Measurements from ENCODE around the gene FITM1. TPM values are rescaled to one million over a fixed set of nuclear protein-coding genes. Genes with fewer than 3 reads are reported as not detected.

FITM1 gene
- total RNA-seq, 1 experiment from 2014 or later = 0.46 TPM

DNA sequence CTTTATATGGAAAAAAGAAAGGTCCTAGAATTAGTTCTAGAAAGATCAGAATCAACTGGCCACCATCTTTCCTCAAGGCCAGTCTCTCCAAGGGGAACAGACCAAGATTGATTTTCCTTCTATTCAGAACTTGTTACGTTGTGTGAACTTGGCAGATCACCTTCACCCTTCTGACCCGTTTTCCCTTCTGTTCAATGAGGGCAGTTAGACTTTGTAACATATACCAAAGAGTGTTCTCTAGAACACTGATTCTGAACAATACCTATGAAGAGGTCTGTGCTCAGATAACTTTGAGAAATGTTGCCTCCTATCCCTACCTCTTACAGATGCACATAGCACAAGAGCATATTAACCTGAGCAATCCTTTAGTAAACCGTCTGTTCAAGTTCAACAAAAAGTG is 47.0 kb upstream of the FITM1 start:
- DNase-seq (ENCODE audit: low read depth, low spot score) (no peak), ATAC-seq (no peak)
- TF ChIP-seq POLR2AphosphoS5 (IDR thresholded peaks at IDR 0.05; ENCODE audit: low read depth, low read length) = no peak
- TF ChIP-seq, protein P1, sequence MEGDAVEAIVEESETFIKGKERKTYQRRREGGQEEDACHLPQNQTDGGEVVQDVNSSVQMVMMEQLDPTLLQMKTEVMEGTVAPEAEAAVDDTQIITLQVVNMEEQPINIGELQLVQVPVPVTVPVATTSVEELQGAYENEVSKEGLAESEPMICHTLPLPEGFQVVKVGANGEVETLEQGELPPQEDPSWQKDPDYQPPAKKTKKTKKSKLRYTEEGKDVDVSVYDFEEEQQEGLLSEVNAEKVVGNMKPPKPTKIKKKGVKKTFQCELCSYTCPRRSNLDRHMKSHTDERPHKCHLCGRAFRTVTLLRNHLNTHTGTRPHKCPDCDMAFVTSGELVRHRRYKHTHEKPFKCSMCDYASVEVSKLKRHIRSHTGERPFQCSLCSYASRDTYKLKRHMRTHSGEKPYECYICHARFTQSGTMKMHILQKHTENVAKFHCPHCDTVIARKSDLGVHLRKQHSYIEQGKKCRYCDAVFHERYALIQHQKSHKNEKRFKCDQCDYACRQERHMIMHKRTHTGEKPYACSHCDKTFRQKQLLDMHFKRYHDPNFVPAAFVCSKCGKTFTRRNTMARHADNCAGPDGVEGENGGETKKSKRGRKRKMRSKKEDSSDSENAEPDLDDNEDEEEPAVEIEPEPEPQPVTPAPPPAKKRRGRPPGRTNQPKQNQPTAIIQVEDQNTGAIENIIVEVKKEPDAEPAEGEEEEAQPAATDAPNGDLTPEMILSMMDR (IDR thresholded peaks at IDR 0.05) = no peak
- BruUV-seq (replicated peaks) = no TSS peak
- Histone ChIP-seq H3K4me1 (ENCODE audit: control insufficient read depth, insufficient read depth, low read length) (peaks cover 9% of the 10 kb centered on the region; the same call in 1 of the 2 replicates), H3K36me3 (ENCODE audit: control insufficient read depth, insufficient read depth, low read length) (no peaks in the 10 kb centered on the region; the same call in 1 of the 2 replicates), H3K9me3 (ENCODE audit: control insufficient read depth, insufficient read depth, low read depth, low read length) (no peaks in the 10 kb centered on the region), H3K27ac (ENCODE audit: low read length) (no peak overlapping the region), H3K4me3 (ENCODE audit: low read depth in 2 of 2, low read length in 2 of 2) (no peak overlapping the region), H3K27me3 (ENCODE audit: control insufficient read depth, insufficient read depth, low read length) (no peaks in the 10 kb centered on the region)
- in situ Hi-C loops (cut with HindIII; ENCODE audit: low pct_unique_long_range_greater_than_20kb, low sequenced_read_pairs) = no loop called here
- CTCF ChIA-PET = no interaction called here
- POLR2A ChIA-PET = no interaction called here
- intact Hi-C loops (cut with micrococcal nuclease; ENCODE audit: unreplicated experiment) = no loop called here

DNA sequence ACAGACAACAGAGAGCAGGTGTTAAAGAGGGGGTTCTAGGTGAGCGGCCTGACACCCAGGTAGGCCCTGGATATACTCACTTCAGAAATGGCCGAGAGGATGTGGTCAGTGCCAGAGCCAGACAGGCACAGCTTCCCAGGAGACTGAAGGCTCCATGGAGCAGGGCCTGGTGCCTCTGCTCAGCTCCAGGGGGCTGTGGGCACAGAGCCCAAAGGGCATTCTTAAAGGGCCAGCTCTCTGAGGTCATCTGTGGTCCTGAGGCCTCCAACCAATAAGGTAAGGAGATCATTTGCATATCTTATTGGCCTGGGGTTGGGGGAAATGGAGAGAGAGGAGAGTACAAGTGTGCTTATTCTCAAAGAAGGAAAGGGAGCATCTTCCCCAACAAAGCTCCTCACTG is 46.0 kb upstream of the FITM1 start:
- Histone ChIP-seq H3K27ac (ENCODE audit: low read length) (no peak overlapping the region), H3K4me3 (ENCODE audit: low read depth in 2 of 2, low read length in 2 of 2) (no peak overlapping the region), H3K36me3 (ENCODE audit: control insufficient read depth, insufficient read depth, low read length) (no peaks in the 10 kb centered on the region; the same call in 1 of the 2 replicates), H3K27me3 (ENCODE audit: control insufficient read depth, insufficient read depth, low read length) (no peaks in the 10 kb centered on the region), H3K4me1 (ENCODE audit: control insufficient read depth, insufficient read depth, low read length) (peaks cover 9% of the 10 kb centered on the region; the same call in 1 of the 2 replicates), H3K9me3 (ENCODE audit: control insufficient read depth, insufficient read depth, low read depth, low read length) (no peaks in the 10 kb centered on the region)
- no TSS peak for BruUV-seq (replicated peaks)
- DNase-seq (ENCODE audit: low read depth, low spot score) = no peak
- intact Hi-C loops (cut with micrococcal nuclease; ENCODE audit: unreplicated experiment) (no loop called here), in situ Hi-C loops (cut with HindIII; ENCODE audit: low pct_unique_long_range_greater_than_20kb, low sequenced_read_pairs) (no loop called here)
- ChIA-PET POLR2A (no interaction called here), CTCF (no interaction called here)
- TF ChIP-seq, protein P1 (IDR thresholded peaks at IDR 0.05) = no peak
- no peak for TF ChIP-seq POLR2AphosphoS5 (IDR thresholded peaks at IDR 0.05; ENCODE audit: low read depth, low read length)
- TF ChIP-seq, protein P2, sequence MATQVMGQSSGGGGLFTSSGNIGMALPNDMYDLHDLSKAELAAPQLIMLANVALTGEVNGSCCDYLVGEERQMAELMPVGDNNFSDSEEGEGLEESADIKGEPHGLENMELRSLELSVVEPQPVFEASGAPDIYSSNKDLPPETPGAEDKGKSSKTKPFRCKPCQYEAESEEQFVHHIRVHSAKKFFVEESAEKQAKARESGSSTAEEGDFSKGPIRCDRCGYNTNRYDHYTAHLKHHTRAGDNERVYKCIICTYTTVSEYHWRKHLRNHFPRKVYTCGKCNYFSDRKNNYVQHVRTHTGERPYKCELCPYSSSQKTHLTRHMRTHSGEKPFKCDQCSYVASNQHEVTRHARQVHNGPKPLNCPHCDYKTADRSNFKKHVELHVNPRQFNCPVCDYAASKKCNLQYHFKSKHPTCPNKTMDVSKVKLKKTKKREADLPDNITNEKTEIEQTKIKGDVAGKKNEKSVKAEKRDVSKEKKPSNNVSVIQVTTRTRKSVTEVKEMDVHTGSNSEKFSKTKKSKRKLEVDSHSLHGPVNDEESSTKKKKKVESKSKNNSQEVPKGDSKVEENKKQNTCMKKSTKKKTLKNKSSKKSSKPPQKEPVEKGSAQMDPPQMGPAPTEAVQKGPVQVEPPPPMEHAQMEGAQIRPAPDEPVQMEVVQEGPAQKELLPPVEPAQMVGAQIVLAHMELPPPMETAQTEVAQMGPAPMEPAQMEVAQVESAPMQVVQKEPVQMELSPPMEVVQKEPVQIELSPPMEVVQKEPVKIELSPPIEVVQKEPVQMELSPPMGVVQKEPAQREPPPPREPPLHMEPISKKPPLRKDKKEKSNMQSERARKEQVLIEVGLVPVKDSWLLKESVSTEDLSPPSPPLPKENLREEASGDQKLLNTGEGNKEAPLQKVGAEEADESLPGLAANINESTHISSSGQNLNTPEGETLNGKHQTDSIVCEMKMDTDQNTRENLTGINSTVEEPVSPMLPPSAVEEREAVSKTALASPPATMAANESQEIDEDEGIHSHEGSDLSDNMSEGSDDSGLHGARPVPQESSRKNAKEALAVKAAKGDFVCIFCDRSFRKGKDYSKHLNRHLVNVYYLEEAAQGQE (IDR thresholded peaks at IDR 0.05; ENCODE audit: insufficient read depth in 1 of 2, low read depth in 2 of 2, low read length in 1 of 2) = no peak
- no peak for TF ChIP-seq TCF7L2 (IDR thresholded peaks at IDR 0.05; ENCODE audit: low read depth, low read length)
- ATAC-seq = no peak

DNA sequence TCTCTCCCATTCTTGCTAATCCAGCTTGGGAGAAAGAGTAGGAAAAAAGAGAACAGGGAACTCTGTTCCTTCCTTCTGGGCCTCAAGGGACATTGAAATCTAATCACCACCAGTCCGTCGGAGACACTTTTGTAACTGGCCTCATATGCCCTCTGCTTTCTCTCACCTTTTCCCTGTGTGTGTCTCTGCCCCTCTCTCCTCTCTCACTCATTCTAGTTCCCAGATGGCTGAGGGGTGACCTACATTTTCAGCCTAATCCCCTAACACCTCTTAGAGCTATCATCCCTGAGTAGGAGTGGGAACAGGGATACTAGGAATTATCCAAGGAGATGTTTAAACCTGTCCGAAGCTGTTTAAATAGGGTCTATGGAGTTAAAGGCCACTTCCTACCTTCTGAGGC is 45.2 kb upstream of the FITM1 start:
- DNase-seq (ENCODE audit: low read depth, low spot score) (no peak), ATAC-seq (no peak)
- Histone ChIP-seq H3K36me3 (ENCODE audit: control insufficient read depth, insufficient read depth, low read length) (no peaks in the 10 kb centered on the region; the same call in 1 of the 2 replicates), H3K27me3 (ENCODE audit: control insufficient read depth, insufficient read depth, low read length) (no peaks in the 10 kb centered on the region), H3K4me3 (ENCODE audit: low read depth in 2 of 2, low read length in 2 of 2) (no peak overlapping the region), H3K9me3 (ENCODE audit: control insufficient read depth, insufficient read depth, low read depth, low read length) (no peaks in the 10 kb centered on the region), H3K27ac (ENCODE audit: low read length) (no peak overlapping the region), H3K4me1 (ENCODE audit: control insufficient read depth, insufficient read depth, low read length) (peaks cover 6% of the 10 kb centered on the region; the same call in 1 of the 2 replicates)
- no peak for TF ChIP-seq SIN3A (IDR thresholded peaks at IDR 0.05; ENCODE audit: borderline replicate concordance, insufficient read depth, low read depth, low read length)
- TF ChIP-seq, protein P2 (IDR thresholded peaks at IDR 0.05; ENCODE audit: insufficient read depth in 1 of 2, low read depth in 2 of 2, low read length in 1 of 2) = no peak
- TF ChIP-seq TCF7L2 (IDR thresholded peaks at IDR 0.05; ENCODE audit: low read depth, low read length) = no peak
- no peak for TF ChIP-seq POLR2AphosphoS5 (IDR thresholded peaks at IDR 0.05; ENCODE audit: low read depth, low read length)
- TF ChIP-seq, protein P1 (IDR thresholded peaks at IDR 0.05) = no peak
- intact Hi-C loops (cut with micrococcal nuclease; ENCODE audit: unreplicated experiment) (no loop called here), in situ Hi-C loops (cut with HindIII; ENCODE audit: low pct_unique_long_range_greater_than_20kb, low sequenced_read_pairs) (no loop called here)
- BruUV-seq (replicated peaks) = no TSS peak
- ChIA-PET CTCF (no interaction called here), POLR2A (no interaction called here)

Data from Panc1 (cell line).